HepG2 (cell line): ENCODE measurements around the gene UNG. TPM values are rescaled to one million over a fixed set of nuclear protein-coding genes. Genes with fewer than 3 reads are reported as not detected.

ENCODE experiments used
- ETV6 ChIP-seq: sonication (generic); formaldehyde crosslinking; conservative IDR thresholded peaks from 2 replicates; pipeline ENCODE4 v1.4.0; 2020; ENCODE audit warnings: missing genetic modification reagents
- ISX ChIP-seq: sonication (generic); formaldehyde crosslinking; conservative IDR thresholded peaks from 2 replicates; pipeline ENCODE4 v1.5.0; 2020; ENCODE audit warnings: missing genetic modification reagents
- KLF11 ChIP-seq: IDR thresholded peaks from 2 replicates; pipeline ENCODE4 v1.6.1; 2016; ENCODE audit warnings: missing compliant biosample characterization
- MAFG ChIP-seq: sonication (generic); formaldehyde crosslinking; IDR thresholded peaks from 2 replicates; pipeline ENCODE4 v1.5.1; 2020; ENCODE audit warnings: mild to moderate bottlenecking, missing genetic modification reagents
- MTF2 ChIP-seq: sonication (generic); formaldehyde crosslinking; IDR thresholded peaks from 2 replicates; pipeline ENCODE4 v1.5.0; 2020; ENCODE audit warnings: missing genetic modification reagents, borderline replicate concordance
- MXD4 ChIP-seq: IDR thresholded peaks from 2 replicates; pipeline ENCODE4 v1.6.1; 2016; ENCODE audit warnings: mild to moderate bottlenecking, missing biosample characterization, missing genetic modification reagents
- NFKB2 ChIP-seq: sonication (generic); formaldehyde crosslinking; IDR thresholded peaks from 2 replicates; pipeline ENCODE4 v1.4.0; 2020; ENCODE audit warnings: missing genetic modification reagents, borderline replicate concordance
- PCBP2 ChIP-seq: fragments of 200-400 bp; formaldehyde crosslinking; optimal IDR thresholded peaks from 2 replicates; pipeline ENCODE3; 2018; ENCODE audit warnings: low read length, low read depth; ENCODE audit not compliant: poor library complexity, severe bottlenecking
- RFX5 ChIP-seq: IDR thresholded peaks from 2 replicates; pipeline ENCODE4 v1.6.1; 2011; ENCODE audit warnings: low read depth, low read length, improper control_type of control experiment
- SSRP1 ChIP-seq: IDR thresholded peaks from 2 replicates; pipeline ENCODE4 v1.6.1; 2016; ENCODE audit warnings: control low read depth
- TEAD2 ChIP-seq: sonication (generic); formaldehyde crosslinking; IDR thresholded peaks from 2 replicates; pipeline ENCODE4 v1.9.0; 2021; ENCODE audit warnings: missing genetic modification reagents
- ZNF501 ChIP-seq: sonication (generic); formaldehyde crosslinking; IDR thresholded peaks from 2 replicates; pipeline ENCODE4 v1.5.1; 2020; ENCODE audit warnings: mild to moderate bottlenecking, moderate library complexity, missing genetic modification reagents
- ZNF570 ChIP-seq: sonication (generic); formaldehyde crosslinking; IDR thresholded peaks from 2 replicates; pipeline ENCODE4 v1.4.0; 2020; ENCODE audit warnings: mild to moderate bottlenecking, missing genetic modification reagents, borderline replicate concordance
- ZNF572 ChIP-seq: sonication (generic); formaldehyde crosslinking; IDR thresholded peaks from 2 replicates; pipeline ENCODE4 v1.5.1; 2020; ENCODE audit warnings: mild to moderate bottlenecking, missing genetic modification reagents
- polyA plus RNA-seq, 8 experiments: library from polyadenylated mRNA; depleted of rRNA in 3 of 8; stranded (reverse) in 7 of 8; unstranded in 1 of 8; fragments of >200 nt; fragmentation: Illumina TruSeq in 4 of 8; extraction: Trizol in 4 of 8; gene quantifications; 2 replicates each; pipeline versions ENCODE4 v1.2.1 to v1.2.3, GENCODE V29; 2011 to 2016; ENCODE audit warnings: low read depth in 4 of 8, missing spikeins in 1 of 8, mixed read lengths in 1 of 8; ENCODE audit not compliant: insufficient read depth in 1 of 8
- total RNA-seq, 5 experiments: library from RNA; depleted of rRNA; stranded (reverse); fragments of >200 nt; fragmentation: Illumina TruSeq; extraction: Trizol; gene quantifications; 2 replicates each; pipeline ENCODE4 v1.2.3, GENCODE V29; 2016; ENCODE audit warnings: low read depth in 1 of 5
- TF ChIP-seq, protein P1 (sequence below): sonication (generic); formaldehyde crosslinking; IDR thresholded peaks from 2 replicates; pipeline ENCODE4 v1.8.0; 2022; ENCODE audit warnings: missing genetic modification reagents, low read depth, mild to moderate bottlenecking, borderline replicate concordance
- TF ChIP-seq, protein P2 (sequence below): sonication (generic); formaldehyde crosslinking; IDR thresholded peaks from 2 replicates; pipeline ENCODE4 v1.5.0; 2020; ENCODE audit warnings: mild to moderate bottlenecking, missing genetic modification reagents, borderline replicate concordance
- TF ChIP-seq, protein P3 (sequence below): sonication (generic); formaldehyde crosslinking; IDR thresholded peaks from 2 replicates; pipeline ENCODE4 v1.4.0; 2020; ENCODE audit warnings: mild to moderate bottlenecking, missing genetic modification reagents, borderline replicate concordance
- TF ChIP-seq, protein P4 (sequence below): sonication (generic); formaldehyde crosslinking; IDR thresholded peaks from 2 replicates; pipeline ENCODE4 v1.8.0; 2022; ENCODE audit warnings: mild to moderate bottlenecking, missing genetic modification reagents, borderline replicate concordance
- TF ChIP-seq, protein P5 (sequence below): sonication (generic); formaldehyde crosslinking; IDR thresholded peaks from 2 replicates; pipeline ENCODE4 v1.9.0; 2021; ENCODE audit warnings: missing genetic modification reagents, borderline replicate concordance

Gene UNG
- total and polyA plus RNA-seq, 2 of the 13 experiments (the other 11 are each of a cell fraction or from before 2014, with no cell fraction given), result 23.3 to 114 TPM

DNA sequence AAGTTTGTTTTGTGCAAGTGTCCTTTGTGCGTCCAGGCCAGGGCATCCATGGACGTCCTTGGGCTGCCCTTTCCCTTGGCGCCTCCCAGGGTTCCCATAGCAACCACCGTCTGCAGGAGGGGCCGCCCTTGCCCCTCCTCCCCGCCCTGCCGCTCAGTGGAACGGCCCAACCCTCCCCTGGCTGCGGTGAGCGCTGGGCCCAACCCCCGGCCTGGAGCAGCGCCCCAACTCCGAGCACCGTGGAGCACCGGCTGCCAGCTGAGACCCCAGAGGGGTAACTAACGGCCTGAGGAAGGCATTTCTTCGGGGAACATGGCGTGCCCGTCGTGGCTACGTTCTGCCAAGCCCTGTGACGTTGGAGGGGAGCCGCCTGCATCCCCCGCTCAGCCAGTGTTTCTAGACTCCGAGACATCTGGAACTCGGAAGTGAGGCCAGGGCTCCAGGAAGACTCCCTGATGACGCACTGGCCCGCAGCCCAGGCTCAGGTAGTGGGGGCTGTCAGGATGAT, 13.6 kb downstream of the UNG start (continued):
- TF ChIP-seq, protein P1, sequence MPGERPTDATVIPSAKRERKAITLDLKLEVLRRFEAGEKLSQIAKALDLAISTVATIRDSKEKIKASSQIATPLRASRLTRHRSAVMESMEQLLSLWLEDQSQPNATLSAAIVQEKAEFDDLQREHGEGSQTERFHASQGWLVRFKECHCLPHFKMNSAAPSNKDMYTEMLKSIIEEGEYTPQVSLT (CRISPR knock-in tag), result no peak
- no peak for TF ChIP-seq TEAD2 (CRISPR knock-in tag)
- TF ChIP-seq ZNF570 (CRISPR knock-in tag), result no peak
- no peak for TF ChIP-seq MAFG (CRISPR knock-in tag)
- no peak; the same call in 1 of the 2 replicates for TF ChIP-seq NFKB2 (CRISPR knock-in tag)
- TF ChIP-seq ZNF501 (CRISPR knock-in tag), result peak; percentile 84
- TF ChIP-seq, protein P2, sequence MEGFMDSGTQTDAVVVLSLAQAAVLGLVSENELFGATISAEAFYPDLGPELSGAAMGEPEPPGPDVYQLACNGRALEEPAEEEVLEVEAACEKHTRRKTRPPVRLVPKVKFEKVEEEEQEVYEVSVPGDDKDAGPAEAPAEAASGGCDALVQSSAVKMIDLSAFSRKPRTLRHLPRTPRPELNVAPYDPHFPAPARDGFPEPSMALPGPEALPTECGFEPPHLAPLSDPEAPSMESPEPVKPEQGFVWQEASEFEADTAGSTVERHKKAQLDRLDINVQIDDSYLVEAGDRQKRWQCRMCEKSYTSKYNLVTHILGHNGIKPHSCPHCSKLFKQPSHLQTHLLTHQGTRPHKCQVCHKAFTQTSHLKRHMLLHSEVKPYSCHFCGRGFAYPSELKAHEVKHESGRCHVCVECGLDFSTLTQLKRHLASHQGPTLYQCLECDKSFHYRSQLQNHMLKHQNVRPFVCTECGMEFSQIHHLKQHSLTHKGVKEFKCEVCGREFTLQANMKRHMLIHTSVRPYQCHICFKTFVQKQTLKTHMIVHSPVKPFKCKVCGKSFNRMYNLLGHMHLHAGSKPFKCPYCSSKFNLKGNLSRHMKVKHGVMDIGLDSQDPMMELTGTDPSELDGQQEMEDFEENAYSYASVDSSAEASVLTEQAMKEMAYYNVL (CRISPR knock-in tag), result no peak
- peak; percentile 72 for TF ChIP-seq RFX5
- peak; percentile 54; the same call in 1 of the 2 replicates for TF ChIP-seq ZNF572
- peak; percentile 65; the same call in 1 of the 2 replicates for TF ChIP-seq ETV6 (CRISPR knock-in tag)
- TF ChIP-seq PCBP2, result no peak
- TF ChIP-seq, protein P3, sequence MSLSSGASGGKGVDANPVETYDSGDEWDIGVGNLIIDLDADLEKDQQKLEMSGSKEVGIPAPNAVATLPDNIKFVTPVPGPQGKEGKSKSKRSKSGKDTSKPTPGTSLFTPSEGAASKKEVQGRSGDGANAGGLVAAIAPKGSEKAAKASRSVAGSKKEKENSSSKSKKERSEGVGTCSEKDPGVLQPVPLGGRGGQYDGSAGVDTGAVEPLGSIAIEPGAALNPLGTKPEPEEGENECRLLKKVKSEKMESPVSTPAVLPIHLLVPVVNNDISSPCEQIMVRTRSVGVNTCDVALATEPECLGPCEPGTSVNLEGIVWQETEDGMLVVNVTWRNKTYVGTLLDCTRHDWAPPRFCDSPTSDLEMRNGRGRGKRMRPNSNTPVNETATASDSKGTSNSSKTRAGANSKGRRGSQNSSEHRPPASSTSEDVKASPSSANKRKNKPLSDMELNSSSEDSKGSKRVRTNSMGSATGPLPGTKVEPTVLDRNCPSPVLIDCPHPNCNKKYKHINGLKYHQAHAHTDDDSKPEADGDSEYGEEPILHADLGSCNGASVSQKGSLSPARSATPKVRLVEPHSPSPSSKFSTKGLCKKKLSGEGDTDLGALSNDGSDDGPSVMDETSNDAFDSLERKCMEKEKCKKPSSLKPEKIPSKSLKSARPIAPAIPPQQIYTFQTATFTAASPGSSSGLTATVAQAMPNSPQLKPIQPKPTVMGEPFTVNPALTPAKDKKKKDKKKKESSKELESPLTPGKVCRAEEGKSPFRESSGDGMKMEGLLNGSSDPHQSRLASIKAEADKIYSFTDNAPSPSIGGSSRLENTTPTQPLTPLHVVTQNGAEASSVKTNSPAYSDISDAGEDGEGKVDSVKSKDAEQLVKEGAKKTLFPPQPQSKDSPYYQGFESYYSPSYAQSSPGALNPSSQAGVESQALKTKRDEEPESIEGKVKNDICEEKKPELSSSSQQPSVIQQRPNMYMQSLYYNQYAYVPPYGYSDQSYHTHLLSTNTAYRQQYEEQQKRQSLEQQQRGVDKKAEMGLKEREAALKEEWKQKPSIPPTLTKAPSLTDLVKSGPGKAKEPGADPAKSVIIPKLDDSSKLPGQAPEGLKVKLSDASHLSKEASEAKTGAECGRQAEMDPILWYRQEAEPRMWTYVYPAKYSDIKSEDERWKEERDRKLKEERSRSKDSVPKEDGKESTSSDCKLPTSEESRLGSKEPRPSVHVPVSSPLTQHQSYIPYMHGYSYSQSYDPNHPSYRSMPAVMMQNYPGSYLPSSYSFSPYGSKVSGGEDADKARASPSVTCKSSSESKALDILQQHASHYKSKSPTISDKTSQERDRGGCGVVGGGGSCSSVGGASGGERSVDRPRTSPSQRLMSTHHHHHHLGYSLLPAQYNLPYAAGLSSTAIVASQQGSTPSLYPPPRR, result 0 out of 2 replicates have a peak, but pooled peaks have one; percentile 29
- 0 out of 2 replicates have a peak, but pooled peaks have one; percentile 23 for TF ChIP-seq KLF11
- TF ChIP-seq SSRP1 (CRISPR knock-in tag), result no peak; the same call in 1 of the 2 replicates
- TF ChIP-seq, protein P4, sequence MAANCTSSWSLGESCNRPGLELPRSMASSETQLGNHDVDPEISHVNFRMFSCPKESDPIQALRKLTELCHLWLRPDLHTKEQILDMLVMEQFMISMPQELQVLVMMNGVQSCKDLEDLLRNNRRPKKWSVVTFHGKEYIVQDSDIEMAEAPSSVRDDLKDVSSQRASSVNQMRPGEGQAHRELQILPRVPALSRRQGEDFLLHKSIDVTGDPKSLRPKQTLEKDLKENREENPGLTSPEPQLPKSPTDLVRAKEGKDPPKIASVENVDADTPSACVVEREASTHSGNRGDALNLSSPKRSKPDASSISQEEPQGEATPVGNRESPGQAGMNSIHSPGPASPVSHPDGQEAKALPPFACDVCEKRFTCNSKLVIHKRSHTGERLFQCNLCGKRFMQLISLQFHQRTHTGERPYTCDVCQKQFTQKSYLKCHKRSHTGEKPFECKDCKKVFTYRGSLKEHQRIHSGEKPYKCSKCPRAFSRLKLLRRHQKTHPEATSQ (CRISPR knock-in tag), result no peak
- TF ChIP-seq MTF2, result no peak
- no peak for TF ChIP-seq ISX
- TF ChIP-seq MXD4 (CRISPR knock-in tag), result peak; percentile 75
- TF ChIP-seq, protein P5, sequence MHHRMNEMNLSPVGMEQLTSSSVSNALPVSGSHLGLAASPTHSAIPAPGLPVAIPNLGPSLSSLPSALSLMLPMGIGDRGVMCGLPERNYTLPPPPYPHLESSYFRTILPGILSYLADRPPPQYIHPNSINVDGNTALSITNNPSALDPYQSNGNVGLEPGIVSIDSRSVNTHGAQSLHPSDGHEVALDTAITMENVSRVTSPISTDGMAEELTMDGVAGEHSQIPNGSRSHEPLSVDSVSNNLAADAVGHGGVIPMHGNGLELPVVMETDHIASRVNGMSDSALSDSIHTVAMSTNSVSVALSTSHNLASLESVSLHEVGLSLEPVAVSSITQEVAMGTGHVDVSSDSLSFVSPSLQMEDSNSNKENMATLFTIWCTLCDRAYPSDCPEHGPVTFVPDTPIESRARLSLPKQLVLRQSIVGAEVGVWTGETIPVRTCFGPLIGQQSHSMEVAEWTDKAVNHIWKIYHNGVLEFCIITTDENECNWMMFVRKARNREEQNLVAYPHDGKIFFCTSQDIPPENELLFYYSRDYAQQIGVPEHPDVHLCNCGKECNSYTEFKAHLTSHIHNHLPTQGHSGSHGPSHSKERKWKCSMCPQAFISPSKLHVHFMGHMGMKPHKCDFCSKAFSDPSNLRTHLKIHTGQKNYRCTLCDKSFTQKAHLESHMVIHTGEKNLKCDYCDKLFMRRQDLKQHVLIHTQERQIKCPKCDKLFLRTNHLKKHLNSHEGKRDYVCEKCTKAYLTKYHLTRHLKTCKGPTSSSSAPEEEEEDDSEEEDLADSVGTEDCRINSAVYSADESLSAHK, result no peak
